ENCODE data around the gene COL15A1.

The COL15A1 gene

GRCh38 chr9:99025616-99026270 is 82.0 kb downstream of the COL15A1 start:
- H3K4me1 ChIP-seq, result peaks cover 10% of the 10 kb centered on the region
- H3K27me3 ChIP-seq, result no peaks in the 10 kb centered on the region
- no peak overlapping the region for H3K27ac ChIP-seq
- no peak for TF ChIP-seq Cebpa-rat (IDR thresholded peaks at IDR 0.05)
- H3K9ac ChIP-seq, result no peak overlapping the region
- no peak overlapping the region for H3K4me2 ChIP-seq
- H4K20me1 ChIP-seq, result no peaks in the 10 kb centered on the region
- H3K4me3 ChIP-seq, result no peak overlapping the region
- no peaks in the 10 kb centered on the region for H3K36me3 ChIP-seq
- no peaks in the 10 kb centered on the region for H3K9me3 ChIP-seq

DNA sequence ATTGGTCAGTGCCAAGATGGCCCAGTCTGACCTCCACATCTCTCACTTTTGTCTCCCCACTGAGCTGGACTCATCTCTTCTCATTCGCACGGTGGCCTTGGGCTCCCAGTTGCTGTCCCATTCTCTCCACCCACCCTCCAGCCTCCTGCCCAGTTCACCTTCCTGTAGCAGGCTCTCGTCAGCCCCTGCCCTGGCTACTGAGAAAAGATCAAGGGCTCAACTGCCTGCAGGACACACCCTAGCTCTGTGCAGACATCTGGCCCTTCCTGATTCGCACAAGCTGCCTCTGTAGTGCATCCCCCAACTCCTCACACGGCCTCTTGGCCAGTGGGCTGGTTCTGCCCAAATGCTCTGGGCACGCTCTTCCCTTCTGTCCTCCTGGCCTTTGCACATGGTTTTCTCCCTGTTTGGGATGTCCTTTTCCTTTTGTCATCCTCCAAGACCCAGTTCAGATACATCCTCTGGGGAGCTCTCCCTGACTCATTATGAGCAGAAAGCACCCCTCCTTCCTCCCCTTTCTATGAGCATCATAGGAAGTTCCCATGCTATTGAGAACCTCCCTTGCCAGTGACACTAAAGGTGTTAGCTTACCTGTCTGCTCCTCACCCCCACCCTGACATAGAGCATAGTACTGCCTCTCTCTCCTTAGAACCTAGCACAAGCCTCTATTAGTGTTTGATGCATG is 82.7 kb downstream of the COL15A1 start:
- no peak overlapping the region for H3K27ac ChIP-seq
- TF ChIP-seq Cebpa-rat (IDR thresholded peaks at IDR 0.05), result no peak
- no peaks in the 10 kb centered on the region for H3K9me3 ChIP-seq
- H3K4me2 ChIP-seq, result no peak overlapping the region
- H3K4me1 ChIP-seq, result peaks cover 10% of the 10 kb centered on the region
- no peak overlapping the region for H3K4me3 ChIP-seq
- no peaks in the 10 kb centered on the region for H4K20me1 ChIP-seq
- H3K36me3 ChIP-seq, result no peaks in the 10 kb centered on the region
- no peaks in the 10 kb centered on the region for H3K27me3 ChIP-seq
- H3K9ac ChIP-seq, result no peak overlapping the region

DNA sequence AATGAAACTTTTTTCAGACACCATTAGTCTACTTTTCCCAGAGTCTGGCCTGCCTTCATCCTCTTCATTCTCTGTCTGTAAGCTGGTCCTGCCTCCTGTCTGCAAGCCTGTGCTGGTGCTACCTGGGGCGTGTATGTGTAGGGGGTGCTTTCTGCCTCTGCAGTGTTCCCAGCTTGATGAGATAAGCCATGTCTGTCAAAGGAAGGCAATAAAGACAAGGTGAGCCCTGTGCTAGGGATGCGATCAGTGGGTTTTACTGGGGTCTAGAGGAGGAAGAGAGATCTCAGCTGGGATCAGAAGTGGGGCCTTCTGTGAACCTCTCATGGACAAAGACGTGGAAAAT is 83.2 kb downstream of the COL15A1 start:
- Histone ChIP-seq H3K36me3 (no peaks in the 10 kb centered on the region), H3K4me1 (peaks cover 10% of the 10 kb centered on the region), H3K9me3 (no peaks in the 10 kb centered on the region), H3K4me3 (no peak overlapping the region), H3K4me2 (no peak overlapping the region), H3K27me3 (no peaks in the 10 kb centered on the region), H3K27ac (no peak overlapping the region), H4K20me1 (no peaks in the 10 kb centered on the region), H3K9ac (no peak overlapping the region)
- no peak for TF ChIP-seq Cebpa-rat (IDR thresholded peaks at IDR 0.05)

GRCh38 chr9:99027443-99027842 is 83.7 kb downstream of the COL15A1 start:
- no peak for TF ChIP-seq Cebpa-rat (IDR thresholded peaks at IDR 0.05)

DNA sequence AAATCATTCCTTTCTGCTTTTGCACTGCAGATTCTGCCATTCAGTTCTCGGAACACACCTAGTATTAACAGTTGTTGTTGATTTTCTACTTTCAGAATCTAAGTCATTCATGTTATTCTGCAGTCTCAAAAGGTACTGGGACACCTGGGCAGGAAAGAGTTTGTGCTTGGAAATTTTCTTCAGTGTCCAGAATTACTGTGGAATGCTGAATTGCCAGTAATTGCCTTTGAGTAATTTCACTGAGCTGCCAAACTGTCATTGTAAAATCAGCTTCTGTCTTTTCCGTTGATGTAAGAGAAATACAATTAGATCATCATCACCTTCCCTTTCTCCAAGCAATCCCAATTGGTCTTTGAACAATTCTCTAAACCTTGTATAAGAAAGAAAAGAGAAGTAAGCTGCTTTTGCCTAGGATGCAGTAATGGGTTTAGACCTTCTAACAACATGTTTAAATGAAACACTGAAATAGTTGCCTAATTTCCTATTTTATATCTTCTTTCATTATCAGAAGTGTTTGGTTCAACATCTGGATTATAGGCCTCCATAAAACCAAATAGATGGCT is 85.5 kb downstream of the COL15A1 start:
- Histone ChIP-seq H4K20me1 (no peaks in the 10 kb centered on the region), H3K9me3 (no peaks in the 10 kb centered on the region), H3K27ac (no peak overlapping the region), H3K4me3 (no peak overlapping the region), H3K36me3 (no peaks in the 10 kb centered on the region), H3K4me2 (no peak overlapping the region), H3K4me1 (peaks cover 3% of the 10 kb centered on the region), H3K27me3 (no peaks in the 10 kb centered on the region), H3K9ac (no peak overlapping the region)
- no peak for TF ChIP-seq Cebpa-rat (IDR thresholded peaks at IDR 0.05)

More at GRCh38 chr9:99027443-99027842, 83.7 kb downstream of the COL15A1 start:
- H3K4me3 ChIP-seq, result no peak overlapping the region
- no peaks in the 10 kb centered on the region for H3K36me3 ChIP-seq
- H3K27ac ChIP-seq, result no peak overlapping the region
- H3K27me3 ChIP-seq, result no peaks in the 10 kb centered on the region
- no peaks in the 10 kb centered on the region for H3K9me3 ChIP-seq
- no peak overlapping the region for H3K4me2 ChIP-seq
- H4K20me1 ChIP-seq, result no peaks in the 10 kb centered on the region
- peaks cover 10% of the 10 kb centered on the region for H3K4me1 ChIP-seq
- no peak overlapping the region for H3K9ac ChIP-seq

DNA sequence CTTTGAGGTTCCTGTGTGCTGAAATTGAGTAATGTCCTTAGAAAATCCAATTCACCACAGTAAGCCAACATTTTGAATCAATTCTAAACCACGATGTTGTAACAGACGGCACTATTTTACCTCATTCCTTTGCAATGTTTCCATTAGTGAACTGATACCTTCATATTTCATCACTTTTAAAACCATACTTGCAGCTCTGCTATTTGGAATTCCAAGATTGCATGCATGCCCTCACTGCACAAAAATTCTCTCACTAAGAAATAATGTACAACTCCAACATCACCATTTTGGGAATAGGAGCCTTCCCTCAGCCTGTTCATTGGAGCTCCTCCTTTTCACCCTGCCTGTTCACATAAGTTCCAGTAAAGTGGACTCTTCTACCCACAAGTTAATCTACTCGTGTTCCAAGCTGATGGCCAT is 86.4 kb downstream of the COL15A1 start:
- no peaks in the 10 kb centered on the region for H3K4me1 ChIP-seq
- H4K20me1 ChIP-seq, result no peaks in the 10 kb centered on the region
- no peaks in the 10 kb centered on the region for H3K9me3 ChIP-seq
- H3K9ac ChIP-seq, result no peak overlapping the region
- H3K4me2 ChIP-seq, result no peak overlapping the region
- H3K27ac ChIP-seq, result no peak overlapping the region
- no peaks in the 10 kb centered on the region for H3K27me3 ChIP-seq
- no peak for TF ChIP-seq Cebpa-rat (IDR thresholded peaks at IDR 0.05)
- H3K36me3 ChIP-seq, result no peaks in the 10 kb centered on the region
- no peak overlapping the region for H3K4me3 ChIP-seq

GRCh38 chr9:99030610-99031109 is 87.0 kb downstream of the COL15A1 start:
- no peak overlapping the region for H3K9ac ChIP-seq
- H3K4me1 ChIP-seq, result no peaks in the 10 kb centered on the region
- no peaks in the 10 kb centered on the region for H3K36me3 ChIP-seq
- H3K9me3 ChIP-seq, result no peaks in the 10 kb centered on the region
- no peak overlapping the region for H3K4me3 ChIP-seq
- H3K27me3 ChIP-seq, result no peaks in the 10 kb centered on the region
- no peak overlapping the region for H3K27ac ChIP-seq
- H4K20me1 ChIP-seq, result no peaks in the 10 kb centered on the region
- TF ChIP-seq Cebpa-rat (IDR thresholded peaks at IDR 0.05), result no peak
- no peak overlapping the region for H3K4me2 ChIP-seq

DNA sequence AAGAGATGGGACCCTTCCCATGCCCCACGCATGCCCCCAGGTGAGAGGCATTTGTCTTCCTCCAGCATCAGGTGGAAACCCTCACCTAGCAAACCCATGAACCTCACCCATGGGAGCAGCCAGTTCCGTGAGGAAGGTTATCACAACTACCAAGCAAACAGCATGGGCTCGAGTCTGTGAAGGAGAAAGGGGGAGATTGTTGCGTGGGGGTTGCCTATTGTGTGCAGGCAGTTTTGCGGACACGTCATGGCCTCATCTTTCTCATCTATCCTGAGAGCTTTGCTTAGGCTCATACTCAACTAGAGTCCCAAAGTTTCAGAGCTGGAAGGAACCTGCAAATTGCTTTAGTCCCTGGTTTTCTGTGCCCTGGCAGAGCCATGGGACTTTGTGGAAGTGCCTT is 87.6 kb downstream of the COL15A1 start:
- Histone ChIP-seq H3K27me3 (no peaks in the 10 kb centered on the region), H3K36me3 (no peaks in the 10 kb centered on the region), H3K4me3 (no peak overlapping the region), H3K4me2 (no peak overlapping the region), H3K4me1 (no peaks in the 10 kb centered on the region), H3K9me3 (no peaks in the 10 kb centered on the region), H4K20me1 (no peaks in the 10 kb centered on the region), H3K27ac (no peak overlapping the region), H3K9ac (no peak overlapping the region)
- no peak for TF ChIP-seq Cebpa-rat (IDR thresholded peaks at IDR 0.05)

DNA sequence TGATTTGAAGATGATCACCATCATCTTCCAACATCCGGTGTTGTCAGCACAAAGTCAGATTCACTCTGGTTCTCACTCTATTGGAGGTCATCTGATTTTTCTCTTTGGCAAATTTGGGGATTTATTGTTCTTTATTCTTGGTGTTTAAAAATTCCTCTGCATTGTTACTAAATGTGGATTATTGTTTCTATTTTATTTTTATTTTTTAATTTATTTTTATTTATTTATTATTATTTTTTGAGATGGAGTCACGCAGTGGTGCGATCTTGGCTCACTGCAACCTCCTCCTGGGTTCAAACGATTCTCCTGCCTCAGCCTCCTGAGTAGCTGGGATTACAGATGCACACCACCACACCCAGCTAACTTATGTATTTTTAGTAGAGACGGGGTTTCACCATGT is 88.3 kb downstream of the COL15A1 start:
- H3K9ac ChIP-seq, result no peak overlapping the region

GRCh38 chr9:99034149-99034548 is 90.4 kb downstream of the COL15A1 start:
- no peaks in the 10 kb centered on the region for H3K4me1 ChIP-seq
- H3K4me2 ChIP-seq, result no peak overlapping the region
- no peaks in the 10 kb centered on the region for H3K36me3 ChIP-seq
- H4K20me1 ChIP-seq, result no peaks in the 10 kb centered on the region
- H3K27me3 ChIP-seq, result no peaks in the 10 kb centered on the region
- no peak for TF ChIP-seq Cebpa-rat (IDR thresholded peaks at IDR 0.05)
- no peak overlapping the region for H3K9ac ChIP-seq
- no peak overlapping the region for H3K27ac ChIP-seq
- no peak overlapping the region for H3K4me3 ChIP-seq
- no peaks in the 10 kb centered on the region for H3K9me3 ChIP-seq

More for the DNA sequence above, 88.3 kb downstream of the COL15A1 start:
- no peak overlapping the region for H3K4me2 ChIP-seq
- H3K36me3 ChIP-seq, result no peaks in the 10 kb centered on the region
- no peak for TF ChIP-seq Cebpa-rat (IDR thresholded peaks at IDR 0.05)
- H3K4me3 ChIP-seq, result no peak overlapping the region
- H3K27me3 ChIP-seq, result no peaks in the 10 kb centered on the region
- H3K4me1 ChIP-seq, result no peaks in the 10 kb centered on the region
- H3K27ac ChIP-seq, result no peak overlapping the region
- H4K20me1 ChIP-seq, result no peaks in the 10 kb centered on the region
- no peaks in the 10 kb centered on the region for H3K9me3 ChIP-seq

All from BLaER1 (cell line).